Stimulated activated CD8-positive, alpha-beta memory T cell treated with anti-CD3 and anti-CD28 coated beads, Interleukin-15, amount 100 ng/mL, for 1 hour (primary cell): Measurements from ENCODE around the gene CTSD.

Experiments
- DNase-seq: peaks from one replicate; pipeline ENCODE4 v3.0.0-alpha.2; 2020; ENCODE audit warnings: low read depth

Gene CTSD

GRCh38 chr11:1744891-1745700 is 18.6 kb downstream of the CTSD start:
- DNase-seq = no peak

GRCh38 chr11:1744137-1744886 is 19.4 kb downstream of the CTSD start:
- no peak for DNase-seq

- DNase-seq = no peak
These were observed 20.1 kb downstream of the CTSD start for GRCh38 chr11:1743585-1744136.

GRCh38 chr11:1742869-1743584 is 20.7 kb downstream of the CTSD start:
- DNase-seq = no peak

- no peak for DNase-seq
These were observed 21.4 kb downstream of the CTSD start for GRCh38 chr11:1742371-1742770.

GRCh38 chr11:1741741-1742140 is 22.0 kb downstream of the CTSD start:
- DNase-seq = no peak

- no peak for DNase-seq
These were observed 22.8 kb downstream of the CTSD start for GRCh38 chr11:1740786-1741530.

GRCh38 chr11:1739576-1739975 is 24.2 kb downstream of the CTSD start:
- DNase-seq = no peak

- no peak for DNase-seq
These were observed 25.3 kb downstream of the CTSD start for GRCh38 chr11:1738380-1738779.

- DNase-seq = no peak
These were observed 26.5 kb downstream of the CTSD start for GRCh38 chr11:1737080-1737757.

GRCh38 chr11:1736447-1736992 is 27.2 kb downstream of the CTSD start:
- no peak for DNase-seq

GRCh38 chr11:1735271-1735670 is 28.5 kb downstream of the CTSD start:
- DNase-seq = no peak

GRCh38 chr11:1734641-1735081 is 29.1 kb downstream of the CTSD start:
- DNase-seq = no peak

- no peak for DNase-seq
These were observed 29.7 kb downstream of the CTSD start for GRCh38 chr11:1733716-1734640.

- DNase-seq = no peak
These were observed 30.6 kb downstream of the CTSD start for GRCh38 chr11:1733009-1733715.

GRCh38 chr11:1732418-1733008 is 31.2 kb downstream of the CTSD start:
- no peak for DNase-seq

GRCh38 chr11:1731451-1732059 is 32.2 kb downstream of the CTSD start:
- no peak for DNase-seq

- no peak for DNase-seq
These were observed 33.6 kb downstream of the CTSD start for GRCh38 chr11:1730059-1730629.
